Forelimb muscle (tissue), 1 donor: Measurements from ENCODE around the gene MRPL12. TPM values are rescaled to one million over a fixed set of nuclear protein-coding genes. Genes with fewer than 3 reads are reported as not detected.

ENCODE experiments used
- DNase-seq: peaks from one replicate; pipeline ENCODE4 v3.0.0-alpha.2; 2013; ENCODE audit warnings: low read depth
- polyA plus RNA-seq: library from polyadenylated mRNA; unstranded; fragments of 120-200 nt; gene quantifications from one replicate; pipeline ENCODE4 v1.2.1, GENCODE V29; 2013; ENCODE audit not compliant: insufficient read length

MRPL12 gene
- polyA plus RNA-seq, 1 donor = 54.9 TPM

DNA sequence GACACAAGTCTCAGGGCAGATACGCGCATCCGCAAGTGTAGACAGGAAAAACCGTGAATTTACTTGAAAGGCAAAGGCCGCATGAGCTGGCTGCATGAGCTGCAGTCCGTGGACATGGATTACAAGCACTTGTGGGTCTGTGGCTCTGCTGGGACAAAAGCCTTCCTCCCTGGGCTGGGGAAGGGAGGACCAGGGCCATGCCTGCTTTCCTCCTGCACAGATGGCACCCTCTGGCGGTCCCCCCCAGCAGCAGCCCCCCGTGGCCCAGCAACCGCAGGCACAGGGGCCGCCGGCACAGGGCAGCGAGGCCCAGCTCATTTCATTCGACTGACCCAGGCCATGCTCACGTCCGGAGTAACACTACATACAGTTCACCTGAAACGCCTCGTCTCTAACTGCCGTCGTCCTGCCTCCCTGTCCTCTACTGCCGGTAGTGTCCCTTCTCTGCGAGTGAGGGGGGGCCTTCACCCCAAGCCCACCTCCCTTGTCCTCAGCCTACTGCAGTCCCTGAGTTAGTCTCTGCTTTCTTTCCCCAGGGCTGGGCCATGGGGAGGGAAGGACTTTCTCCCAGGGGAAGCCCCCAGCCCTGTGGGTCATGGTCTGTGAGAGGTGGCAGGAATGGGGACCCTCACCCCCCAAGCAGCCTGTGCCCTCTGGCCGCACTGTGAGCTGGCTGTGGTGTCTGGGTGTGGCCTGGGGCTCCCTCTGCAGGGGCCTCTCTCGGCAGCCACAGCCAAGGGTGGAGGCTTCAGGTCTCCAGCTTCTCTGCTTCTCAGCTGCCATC is 1.7 kb upstream of the MRPL12 start:
- no peak for DNase-seq

DNA sequence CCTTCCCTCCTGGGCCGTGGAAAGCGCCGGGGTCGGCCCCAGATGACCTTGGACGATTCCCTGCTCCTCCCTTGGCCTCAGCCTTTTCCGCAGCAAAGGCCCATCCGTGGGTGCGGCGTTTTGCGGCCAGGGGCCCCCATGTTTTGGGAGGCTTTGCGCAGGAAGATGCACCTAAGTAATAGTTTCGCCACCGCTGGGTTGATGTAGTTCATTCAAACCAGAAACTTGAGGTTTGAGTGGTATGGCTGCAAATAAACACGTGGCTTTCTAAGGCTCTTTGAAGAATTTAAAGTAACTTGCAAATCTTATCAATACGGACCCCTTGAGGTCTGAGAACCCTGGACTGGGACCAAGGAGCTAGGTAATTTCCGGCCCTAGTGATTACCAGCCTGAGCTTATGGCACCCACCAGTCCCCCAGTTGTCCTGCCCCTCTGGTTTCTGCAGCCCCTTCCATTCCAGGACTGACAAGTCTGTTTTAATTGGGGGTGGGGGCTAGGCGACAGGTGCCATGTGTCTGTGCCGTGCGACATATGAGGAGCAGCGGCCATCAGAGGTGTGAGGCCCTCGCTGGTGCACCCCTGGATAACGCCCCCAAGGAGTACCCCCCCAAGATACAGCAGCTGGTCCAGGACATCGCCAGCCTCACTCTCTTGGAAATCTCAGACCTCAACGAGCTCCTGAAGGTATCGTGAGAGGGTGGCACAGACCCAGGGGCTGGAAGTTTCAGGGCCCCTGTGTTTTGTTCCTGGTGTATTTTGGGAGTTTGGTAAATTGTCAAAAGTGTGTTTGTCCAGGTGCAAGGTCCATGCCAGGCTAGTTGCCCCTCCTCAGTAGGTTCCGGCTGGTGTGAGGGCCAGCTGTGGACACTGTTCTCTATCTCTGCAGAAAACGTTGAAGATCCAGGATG is 834 bp downstream of the MRPL12 start:
- no peak for DNase-seq

DNA sequence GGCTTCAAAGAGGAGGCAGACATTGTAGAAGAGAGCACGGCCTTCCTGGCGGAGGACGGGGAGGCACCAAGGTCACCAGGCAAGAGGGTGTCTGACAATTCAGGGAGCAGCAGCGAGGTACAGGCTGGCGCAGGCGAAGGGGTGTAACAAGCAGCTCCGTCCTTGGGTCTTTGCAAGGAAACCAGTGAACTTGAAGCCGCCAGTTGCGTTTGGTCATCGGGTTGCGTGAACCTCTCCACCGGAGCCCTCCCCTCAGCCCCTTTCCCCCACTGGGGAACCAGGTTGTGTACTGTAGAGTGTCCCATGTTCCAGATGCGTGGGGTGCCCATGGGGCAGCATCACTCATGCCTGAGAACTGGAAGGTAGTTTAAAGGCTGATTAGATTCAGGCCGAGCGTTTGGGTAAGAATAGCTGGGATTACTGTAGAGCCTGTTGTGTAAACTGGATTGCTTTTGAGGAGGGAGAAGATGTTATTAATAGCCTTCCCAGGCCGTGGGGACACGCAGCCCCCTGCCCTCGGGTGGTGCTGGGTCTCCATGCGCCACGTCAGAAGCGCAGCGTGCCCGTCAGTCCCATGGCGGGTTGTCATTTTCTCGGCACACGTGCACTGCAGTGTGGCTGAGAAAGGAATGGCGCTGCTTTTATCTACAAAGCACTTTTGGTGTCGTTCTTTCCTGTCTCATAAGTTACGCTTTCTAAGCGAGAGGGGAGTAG is 2.5 kb downstream of the MRPL12 start:
- no peak for DNase-seq

GRCh38 chr17:81706232-81706611 is 3.1 kb downstream of the MRPL12 start:
- DNase-seq = no peak

GRCh38 chr17:81706757-81707624 is 3.8 kb downstream of the MRPL12 start:
- DNase-seq = no peak

DNA sequence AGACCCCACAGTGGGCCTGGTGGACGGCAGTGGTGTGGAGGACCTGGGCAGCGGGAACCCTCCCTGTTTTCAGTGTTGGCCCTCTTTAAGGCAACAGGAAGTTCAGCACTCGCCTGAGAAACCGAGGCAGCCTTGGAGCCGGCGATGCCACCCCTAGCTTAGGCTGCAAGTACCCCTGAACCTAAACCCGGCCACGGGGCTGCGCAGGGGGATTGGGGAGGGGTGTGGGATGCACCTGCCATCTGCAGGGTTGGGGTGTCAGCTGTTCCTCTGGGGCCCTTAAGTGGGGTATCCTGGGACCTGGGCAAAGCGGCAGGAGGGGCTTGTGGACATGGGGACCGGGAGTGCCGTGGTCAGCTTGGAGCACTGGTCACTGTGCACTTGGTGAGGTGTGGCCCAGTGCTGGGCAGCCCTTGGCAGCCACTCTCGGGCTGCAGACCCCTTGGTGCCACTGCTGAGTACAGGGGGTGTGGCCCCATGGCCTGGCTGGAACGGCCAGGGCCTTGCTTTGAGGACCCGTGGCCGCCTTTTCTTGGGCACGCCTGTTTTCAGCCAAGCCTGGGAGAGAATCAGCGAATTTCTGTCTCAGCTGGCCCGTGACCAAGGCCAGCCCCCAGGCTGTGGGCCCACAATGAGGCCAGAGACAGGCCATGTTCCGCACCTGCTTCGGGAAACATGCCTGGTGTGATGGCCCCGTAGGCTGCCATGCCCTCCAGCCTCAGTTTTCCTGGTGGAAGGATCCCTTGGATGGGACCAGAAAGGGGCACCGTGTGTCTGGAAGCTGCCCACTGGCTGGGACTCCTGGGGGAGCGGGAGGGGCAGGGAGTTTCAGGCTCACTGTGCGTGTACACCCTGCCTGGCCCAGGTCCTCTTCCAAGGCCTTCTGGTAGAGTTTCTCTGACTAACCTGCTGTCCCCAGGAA is 4.8 kb downstream of the MRPL12 start:
- DNase-seq = no peak

DNA sequence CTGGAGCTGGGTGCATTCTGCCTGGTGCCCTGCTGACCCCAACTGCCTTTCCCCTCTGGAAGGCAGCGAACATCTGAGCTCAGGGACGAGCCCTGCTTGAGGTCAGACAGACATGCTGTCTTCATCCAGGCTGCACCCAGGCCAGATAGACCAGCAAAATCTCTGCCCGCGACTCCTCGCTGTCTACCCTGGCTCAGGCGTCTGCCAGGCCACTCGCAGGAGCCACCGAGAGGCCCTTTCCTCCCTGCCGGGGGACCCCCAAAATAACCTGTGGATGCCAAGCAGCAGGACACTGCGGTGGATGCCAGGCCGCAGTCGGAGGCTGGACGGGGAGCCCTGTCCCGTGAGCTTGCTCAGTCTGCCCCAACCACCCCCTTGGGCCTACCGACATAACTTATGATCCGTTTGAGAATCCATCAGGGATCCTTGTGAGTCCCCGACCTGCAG is 5.6 kb downstream of the MRPL12 start:
- no peak for DNase-seq

DNA sequence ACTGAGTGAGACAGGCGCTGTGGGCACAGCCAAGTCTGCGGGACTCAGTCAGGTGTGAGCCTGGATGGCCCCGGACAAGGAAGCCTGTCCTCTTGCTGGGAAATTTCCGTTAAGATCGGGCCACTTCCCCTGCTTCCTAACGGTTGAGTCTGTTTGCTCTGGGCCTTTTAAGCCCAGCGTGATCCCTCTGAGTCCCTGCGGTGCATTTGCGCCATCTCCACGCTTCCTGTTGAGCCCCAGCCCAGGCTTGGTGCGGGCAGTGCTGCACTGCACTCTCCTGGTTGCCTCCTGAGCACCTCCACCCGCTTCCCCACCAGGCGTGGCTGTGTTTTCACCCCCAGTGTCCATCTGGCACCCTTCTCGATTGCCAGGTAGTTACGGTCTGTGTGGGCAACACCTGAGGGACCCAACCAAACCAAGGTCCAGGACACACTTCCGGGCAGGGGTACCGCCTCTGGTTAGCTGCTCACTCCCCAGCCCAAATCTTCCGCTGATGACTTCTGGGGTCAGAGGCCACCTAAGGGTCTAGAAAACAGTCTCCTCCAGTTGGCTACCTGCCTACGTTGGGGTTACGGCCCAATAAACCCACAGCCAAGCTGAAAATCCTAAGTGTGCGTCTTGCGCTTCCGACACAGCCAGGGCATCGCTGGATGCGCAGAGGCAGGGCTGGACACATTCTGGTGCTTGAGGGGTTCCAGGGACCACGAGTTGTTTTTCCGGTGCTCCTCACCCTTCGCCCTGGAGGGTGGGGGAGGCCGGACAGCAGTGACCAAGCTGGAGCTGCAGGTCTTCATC is 7.5 kb downstream of the MRPL12 start:
- no peak for DNase-seq

DNA sequence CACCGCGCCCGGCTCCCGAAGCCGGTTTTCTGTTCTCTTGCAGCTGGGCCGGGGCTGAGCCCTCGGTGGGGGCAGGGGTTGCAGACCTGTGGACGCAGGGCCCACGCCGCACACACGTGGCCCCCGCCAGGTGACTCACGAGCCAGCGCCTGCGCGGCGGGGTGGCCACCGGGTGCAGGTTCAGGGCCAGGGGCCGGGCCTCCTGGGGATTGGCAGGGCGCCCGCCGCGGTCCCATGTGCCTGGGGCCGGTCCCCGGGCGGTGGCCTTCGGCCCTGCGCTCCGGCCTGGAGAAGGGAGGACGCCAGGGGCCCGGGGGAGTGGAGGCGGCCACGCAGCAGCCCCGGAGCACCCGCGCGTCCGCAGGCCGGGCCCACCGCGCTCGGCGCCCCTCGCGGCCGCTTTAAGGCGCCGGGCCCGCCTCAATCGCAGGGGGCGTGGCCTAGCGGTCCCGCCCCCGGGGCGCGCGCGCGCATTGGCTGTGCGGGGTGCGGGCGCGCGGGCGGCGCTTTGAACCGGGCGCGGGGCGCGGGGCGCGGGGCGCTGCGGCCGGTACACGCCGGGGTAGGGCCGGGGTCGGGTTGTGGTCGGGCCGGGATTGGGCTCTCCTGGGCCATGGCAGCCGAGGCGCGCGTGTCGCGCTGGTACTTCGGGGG is 8.8 kb downstream of the MRPL12 start, which contains the start of gene SLC25A10:
Gene SLC25A10 (plus strand): TSS at position 471 of the 654 bp plus-strand sequence. CDS start 143 bp downstream, at position 614.
- DNase-seq = peak; percentile 34

- DNase-seq = no peak
Measured at GRCh38 chr17:81712468-81713003, 9.4 kb downstream of the MRPL12 start.

DNA sequence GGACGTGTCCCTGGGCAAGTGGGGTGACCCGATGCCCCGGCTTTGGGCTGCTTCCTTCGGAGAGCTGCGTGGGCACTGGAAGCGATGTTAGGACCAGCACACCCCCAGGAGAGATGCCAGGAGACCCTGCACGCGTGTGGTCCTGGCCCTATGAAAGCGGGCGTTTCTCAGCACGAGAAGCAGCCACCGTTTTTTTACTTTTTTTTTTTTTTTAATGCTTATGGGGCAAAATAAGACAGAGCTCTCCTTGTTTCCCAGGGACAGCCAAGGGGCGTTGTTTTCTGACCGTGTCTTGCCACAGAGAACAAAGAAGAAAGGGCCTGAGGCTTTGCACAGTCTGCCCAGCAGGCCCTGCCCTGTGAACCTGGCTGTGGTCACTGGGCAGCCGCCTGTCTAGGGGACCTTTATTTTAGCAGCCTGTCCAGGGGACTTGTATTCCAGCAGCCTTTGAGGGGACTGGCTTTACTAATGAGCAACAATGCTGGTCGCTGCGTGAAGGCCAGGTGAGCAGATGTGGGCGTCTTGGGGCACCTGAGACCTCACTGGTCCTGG is 9.9 kb downstream of the MRPL12 start:
- no peak for DNase-seq

GRCh38 chr17:81713556-81714411 is 10.6 kb downstream of the MRPL12 start:
- DNase-seq = no peak

- DNase-seq = no peak
Measured at GRCh38 chr17:81714412-81715106, 11.4 kb downstream of the MRPL12 start.

DNA sequence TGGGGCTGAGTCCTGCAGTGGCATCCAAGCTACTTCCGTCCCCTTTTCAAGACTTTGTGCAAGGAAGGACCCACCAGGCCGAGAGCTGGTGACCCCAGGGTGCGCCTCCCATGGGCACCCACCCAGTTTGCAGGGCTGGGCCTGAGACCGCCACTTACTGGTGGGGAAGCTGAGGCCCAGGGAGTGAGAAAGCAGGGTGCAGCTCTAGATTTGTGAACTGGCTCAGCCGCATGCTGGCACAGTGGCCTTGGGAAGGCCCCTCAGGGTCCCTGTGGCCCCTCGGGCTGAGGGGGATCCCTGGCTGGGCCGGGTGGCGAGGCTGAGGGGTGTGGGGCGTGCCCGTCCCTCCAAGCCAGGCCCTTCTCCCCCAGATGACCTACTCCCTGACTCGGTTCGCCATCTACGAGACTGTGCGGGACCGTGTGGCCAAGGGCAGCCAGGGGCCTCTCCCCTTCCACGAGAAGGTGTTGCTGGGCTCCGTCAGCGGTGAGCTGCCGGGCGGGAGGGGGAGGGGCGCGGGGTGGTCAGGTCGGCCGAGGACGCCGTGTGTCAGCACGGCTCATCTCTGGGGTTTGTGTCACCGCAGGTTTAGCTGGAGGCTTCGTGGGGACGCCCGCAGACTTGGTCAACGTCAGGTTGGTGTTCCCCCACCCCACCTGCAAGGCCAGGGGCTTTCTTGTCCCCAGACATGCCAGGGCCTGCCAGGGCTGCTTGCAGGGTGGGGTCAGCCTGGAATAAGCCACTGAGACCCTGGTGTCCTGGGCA is 12.1 kb downstream of the MRPL12 start:
- no peak for DNase-seq

- no peak for DNase-seq
Measured at GRCh38 chr17:81715872-81716673, 12.9 kb downstream of the MRPL12 start.
